GM19240 (cell line): ENCODE measurements around the gene FRMD6.

Source experiments
- DNase-seq: peaks from one replicate; pipeline ENCODE4 v3.0.0; 2011; ENCODE audit warnings: low spot score; ENCODE audit not compliant: insufficient read length

Gene FRMD6

DNA sequence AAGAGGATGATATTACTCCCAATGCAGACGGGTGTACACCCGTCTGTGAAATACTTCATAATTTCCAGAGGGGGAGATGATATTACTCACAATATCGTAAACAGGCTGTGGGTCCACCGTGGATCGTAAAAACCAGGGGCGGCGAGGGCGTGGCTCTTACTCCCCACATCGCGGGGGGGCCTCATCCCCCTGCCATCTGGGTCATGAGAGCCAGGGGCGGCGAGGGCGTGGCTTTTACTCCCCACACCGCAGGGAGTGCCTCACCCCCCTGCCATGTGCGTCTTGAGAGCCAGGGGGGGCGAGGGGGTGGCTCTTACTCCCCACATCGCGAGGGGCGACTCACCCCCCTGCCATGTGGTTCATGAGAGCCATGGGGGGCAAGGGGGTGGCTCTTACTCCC, 122.5 kb downstream of the FRMD6 start:
- no peak for DNase-seq

DNA sequence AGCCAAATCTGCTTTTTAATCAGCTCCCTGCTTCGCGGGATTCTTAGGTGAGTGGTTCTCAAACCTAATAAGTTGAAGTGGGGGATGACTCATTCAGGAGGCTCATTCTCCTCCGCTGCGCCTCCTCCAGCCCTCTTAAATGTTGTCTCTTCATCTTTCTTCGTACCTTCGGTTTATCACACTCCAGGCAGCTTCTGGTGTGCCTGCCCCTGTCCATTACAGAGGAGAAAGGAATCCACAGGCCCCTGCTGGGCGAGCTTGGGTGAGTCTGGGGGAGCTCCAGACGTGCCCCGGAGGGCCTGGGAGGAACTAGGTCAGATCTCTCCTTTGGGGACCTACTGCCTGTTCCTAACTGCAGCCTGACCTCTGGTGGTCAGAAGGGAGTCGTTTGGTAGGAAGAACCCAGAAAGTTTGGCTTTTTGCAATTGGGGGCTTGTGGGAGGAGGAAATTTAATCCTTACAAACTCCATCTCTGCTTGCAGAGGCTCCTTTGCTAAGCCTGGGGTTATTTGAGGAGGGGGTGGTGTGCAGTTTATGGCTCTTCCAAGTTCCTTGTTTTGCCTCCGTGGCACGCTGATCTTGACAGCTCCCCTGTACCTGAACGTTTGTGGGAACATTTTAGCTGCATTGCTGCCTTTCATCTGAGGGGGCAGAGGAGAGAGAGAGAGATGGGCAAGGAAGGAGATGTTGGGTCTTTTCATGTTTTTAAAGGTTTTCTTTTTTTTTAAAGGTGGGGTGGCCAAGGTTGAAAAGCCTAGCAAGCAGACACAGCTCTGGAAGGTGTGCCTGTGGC, 124.6 kb downstream of the FRMD6 start:
- peak; percentile 33 for DNase-seq

DNA sequence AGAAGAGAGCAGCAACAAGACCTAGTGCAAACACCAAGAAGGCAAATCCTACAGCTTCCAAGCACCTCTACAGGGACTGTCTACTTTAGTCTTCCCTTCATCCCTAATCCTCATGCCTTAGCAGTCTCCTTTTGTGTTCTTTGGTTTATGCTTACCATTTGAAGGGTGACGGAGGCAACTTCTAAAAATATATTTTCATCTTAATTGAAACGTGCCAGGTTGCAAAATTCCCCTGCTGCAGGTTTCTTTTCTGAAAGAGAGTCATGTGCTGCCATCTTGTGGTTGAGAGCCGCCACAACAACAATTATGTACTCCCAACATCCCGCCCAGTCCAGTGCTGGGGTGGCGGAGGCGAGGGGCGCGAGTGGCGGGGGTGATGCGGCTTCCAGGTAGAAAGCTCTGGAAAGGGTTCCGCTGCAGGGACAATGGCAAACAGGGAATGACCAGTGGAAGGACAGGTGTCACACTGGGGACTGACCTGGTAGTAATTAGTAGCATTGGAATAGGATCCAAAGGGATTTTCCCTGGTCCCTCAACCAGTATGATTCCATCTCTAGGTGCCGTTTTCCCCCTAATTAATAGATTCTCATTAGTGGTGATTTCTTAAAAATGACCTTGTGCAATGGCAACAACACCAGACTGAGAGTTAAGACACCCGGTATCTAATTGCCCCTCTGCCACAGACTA, 128.4 kb downstream of the FRMD6 start:
- DNase-seq: peak; percentile 59
